NCI-H187 (cell line): Measurements from ENCODE around the gene PRPF40B.

Experiments
- DNase-seq, 2 experiments: peaks; one replicate each; lab custom pipeline; 2025; lab: John Stamatoyannopoulos, UW

Gene PRPF40B

GRCh38 chr12:49635656-49636055 is 12.3 kb downstream of the PRPF40B start:
- DNase-seq: no peak

GRCh38 chr12:49636574-49636973 is 13.2 kb downstream of the PRPF40B start:
- DNase-seq: no peak

- no peak for DNase-seq
Observed at GRCh38 chr12:49636979-49637755, 13.8 kb downstream of the PRPF40B start.

- no peak for DNase-seq
Observed at GRCh38 chr12:49641748-49642369, 18.5 kb downstream of the PRPF40B start.

- DNase-seq: no peak
Observed at GRCh38 chr12:49642370-49642802, 19.0 kb downstream of the PRPF40B start.

- DNase-seq: no peak
Observed at GRCh38 chr12:49643135-49643534, 19.8 kb downstream of the PRPF40B start.

DNA sequence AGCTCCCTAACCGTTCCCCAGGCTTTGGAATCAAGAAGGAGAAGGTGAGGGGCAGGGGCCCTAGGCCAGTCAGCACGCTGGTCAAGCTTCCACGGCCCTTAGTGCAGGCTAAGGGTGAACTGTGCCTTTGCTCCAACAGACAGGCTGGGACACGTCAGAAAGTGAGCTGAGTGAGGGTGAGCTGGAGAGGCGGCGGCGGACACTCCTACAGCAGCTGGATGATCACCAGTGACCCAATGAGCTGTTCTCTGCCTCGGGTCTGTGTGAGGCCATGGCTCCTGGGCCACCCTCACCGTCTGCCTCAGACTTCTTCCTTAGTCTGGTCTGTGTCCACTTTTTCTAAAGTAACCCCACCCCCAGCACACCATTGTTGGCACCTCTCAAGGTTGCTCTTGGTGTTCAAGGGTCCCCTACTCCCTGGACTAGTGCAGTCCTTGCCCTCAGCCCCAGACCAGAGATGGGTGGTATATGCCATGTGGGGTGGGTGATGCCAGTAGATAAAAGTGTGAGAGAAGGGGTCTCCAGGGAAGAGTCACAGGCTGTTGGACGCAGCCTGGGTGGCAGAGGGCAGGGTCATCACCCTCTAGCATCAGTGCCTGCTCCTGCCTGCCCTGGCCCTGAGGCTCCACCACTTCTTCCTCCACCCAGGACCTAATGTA is 20.7 kb downstream of the PRPF40B start:
- no peak for DNase-seq

DNA sequence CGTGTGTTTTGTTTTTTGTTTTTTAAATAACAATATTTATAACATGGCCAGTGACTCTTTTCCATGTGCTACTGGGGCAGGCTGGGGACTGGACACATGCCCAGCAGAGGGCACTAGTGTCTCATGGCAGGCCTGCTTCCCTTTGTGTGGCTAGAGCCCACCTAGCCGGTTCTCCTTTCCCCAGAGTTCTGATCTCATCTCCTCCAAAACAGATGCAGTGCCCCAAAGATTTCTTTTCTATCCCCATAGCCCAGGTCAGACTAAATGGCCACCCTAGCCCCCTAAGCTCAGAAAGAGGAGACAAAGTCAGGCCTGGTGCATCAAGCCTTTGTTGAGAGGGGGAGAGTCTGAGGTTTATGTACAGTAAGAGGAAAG is 21.2 kb downstream of the PRPF40B start:
- peak in 1 of 2 experiments; percentile 11 for DNase-seq

DNA sequence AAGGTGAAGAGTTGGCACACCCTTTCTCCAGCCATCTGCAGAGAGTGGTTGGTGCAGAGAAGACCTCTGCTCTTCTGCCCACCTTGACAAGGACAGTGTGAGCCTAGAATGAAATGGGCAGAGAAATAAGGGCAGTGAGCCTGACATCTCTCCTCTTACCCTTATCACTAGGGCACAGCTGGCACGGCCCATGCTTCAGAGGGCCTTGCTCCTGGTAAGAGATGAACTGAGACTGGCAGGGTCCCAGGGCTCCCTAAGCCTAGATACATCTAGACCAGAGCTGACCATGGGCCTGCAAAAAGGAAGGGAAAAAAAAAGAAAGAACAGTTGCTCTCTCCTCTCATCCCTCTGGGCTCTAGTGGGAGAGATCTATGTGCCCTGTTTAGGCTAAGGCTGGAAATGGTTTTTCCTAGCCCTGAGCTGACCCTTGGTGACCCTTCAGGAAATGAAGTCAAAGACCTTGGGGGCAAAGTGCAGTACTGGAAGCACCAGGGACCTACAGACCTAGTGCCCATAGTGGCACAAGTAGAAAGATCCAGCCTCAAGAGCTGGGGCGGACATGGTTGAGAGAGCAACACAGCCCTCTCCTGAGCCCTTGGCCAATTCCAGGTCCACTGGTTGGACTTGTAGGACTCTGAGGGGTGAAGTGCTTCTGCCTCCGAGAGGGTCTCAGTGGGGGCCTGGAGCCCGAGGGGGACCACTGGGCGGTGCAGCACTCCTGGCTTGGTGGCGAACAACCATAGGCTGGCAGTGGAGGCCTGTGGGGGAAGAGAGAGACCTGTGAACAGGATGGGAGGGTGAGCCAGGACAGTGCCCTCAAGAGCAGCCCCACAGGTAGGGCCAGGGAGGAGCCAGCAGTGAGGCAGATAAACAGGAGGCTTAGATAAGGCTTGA is 22.0 kb downstream of the PRPF40B start:
- DNase-seq: no peak

DNA sequence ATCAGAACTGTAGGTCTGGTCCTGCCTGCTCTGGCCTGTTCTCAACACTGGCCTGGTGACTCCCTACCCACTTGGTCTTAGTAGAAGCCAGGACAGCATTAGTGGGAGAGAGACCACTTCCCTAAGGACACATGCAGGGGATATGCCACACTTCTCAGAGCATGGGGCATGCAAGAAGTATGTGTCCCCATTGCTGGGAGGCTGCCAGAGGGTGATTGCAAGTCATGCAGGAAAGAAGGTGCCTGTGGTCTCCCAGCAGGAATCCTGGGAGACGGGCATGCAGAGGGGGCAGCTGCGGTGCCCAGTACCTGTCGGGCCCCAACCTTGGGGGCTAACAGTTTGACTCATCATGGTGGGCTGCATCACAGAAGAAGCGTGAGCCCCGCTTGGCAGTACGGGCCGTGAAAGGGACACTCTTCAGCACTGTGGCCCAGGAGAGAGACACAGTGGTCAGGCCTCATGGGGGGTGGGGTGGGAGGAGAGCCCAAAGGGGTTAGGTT is 23.0 kb downstream of the PRPF40B start:
- DNase-seq: no peak

GRCh38 chr12:49646871-49647654 is 23.7 kb downstream of the PRPF40B start:
- DNase-seq: no peak

DNA sequence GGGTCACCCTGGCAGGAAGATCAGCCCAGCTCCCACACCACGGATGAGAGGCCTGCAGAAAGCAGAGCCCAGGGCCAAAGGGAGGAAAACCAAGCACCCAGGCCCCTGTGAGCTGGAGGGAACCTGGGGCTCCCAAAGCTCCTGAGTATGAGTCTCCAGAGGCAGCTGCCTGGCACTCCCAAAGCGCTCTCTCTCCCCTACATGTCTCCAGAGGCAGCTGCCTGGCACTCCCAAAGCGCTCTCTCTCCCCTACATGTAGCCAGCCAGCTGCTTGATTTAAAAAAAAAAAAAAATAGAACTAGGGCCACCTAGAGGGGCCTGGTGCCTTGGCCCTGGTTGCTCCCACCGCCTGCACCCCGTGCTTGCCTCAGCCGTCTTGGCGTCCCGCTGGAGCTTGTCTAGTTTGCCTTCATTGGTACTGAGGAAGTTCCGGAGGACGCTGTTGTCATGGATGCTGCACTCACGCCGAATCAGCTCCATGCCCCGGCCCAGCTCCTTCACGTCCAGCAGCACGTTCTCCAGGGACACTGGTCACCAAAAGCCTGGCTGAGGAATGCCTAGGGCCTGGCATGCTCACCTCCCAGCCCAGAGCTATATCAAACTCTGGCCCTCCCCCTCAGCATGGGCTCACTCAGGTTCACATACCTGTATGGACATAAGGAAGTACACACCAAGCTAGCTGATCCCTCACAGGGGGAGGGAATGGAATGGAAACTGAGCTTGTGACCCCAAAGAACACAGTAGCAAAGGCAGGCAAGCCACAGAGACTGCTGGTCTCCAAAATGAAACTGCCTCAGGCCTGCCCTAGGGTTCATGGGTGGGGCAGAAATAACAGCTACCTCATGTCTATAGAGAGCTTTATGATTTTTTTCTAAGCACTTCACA is 24.7 kb downstream of the PRPF40B start:
- no peak for DNase-seq

- no peak for DNase-seq
Observed at GRCh38 chr12:49648712-49649003, 25.3 kb downstream of the PRPF40B start.

DNA sequence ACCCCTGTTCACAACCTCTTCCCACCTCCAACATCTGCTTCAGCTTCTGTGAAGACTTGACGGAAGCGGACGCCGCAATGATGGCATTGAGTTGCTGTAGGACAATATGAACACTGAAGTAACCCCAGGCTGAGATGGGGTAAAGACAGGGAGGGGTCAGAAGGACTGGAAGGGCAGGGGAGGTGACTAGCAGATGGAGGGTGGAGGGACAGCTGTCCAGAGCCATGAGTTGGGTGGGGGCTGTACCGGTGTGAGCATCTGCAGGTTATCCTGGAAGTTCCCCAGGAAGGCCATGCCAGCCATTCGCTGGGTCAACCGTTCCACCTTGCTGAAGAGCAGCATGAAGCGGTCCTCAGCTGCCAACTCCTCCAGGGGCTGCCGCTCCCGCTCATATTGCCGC is 26.1 kb downstream of the PRPF40B start:
- DNase-seq: no peak

- DNase-seq: no peak
Observed at GRCh38 chr12:49649892-49650291, 26.5 kb downstream of the PRPF40B start.

GRCh38 chr12:49651855-49652254 is 28.5 kb downstream of the PRPF40B start:
- no peak for DNase-seq

DNA sequence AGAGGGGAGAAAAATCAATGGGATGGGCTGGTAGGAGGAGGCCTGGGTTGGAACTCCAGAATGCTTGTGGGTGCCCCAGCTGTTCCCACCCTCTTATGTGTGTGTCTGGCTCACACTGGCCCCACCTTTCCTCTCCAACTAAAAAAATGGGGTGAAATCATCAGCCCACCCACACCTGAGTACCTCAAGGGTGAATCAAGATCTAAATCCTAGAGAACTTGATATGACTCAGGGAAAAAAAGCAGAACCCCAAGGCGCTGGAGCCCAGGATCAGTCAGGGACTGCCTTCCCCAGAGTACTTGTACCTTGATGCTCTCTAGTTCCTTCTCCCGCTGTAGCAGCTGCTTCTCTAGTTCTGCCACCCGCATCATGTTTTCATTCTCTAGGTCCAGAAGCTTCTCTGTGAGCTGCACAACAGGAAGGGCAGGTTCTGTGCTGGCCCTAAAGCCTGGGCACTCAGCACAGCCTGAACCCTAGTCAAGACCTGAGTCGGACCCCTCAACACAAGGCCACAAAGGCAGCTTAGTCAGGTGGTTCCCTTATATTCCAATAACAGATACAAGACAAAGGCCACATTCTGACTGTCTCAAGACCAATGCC is 29.7 kb downstream of the PRPF40B start:
- no peak for DNase-seq

DNA sequence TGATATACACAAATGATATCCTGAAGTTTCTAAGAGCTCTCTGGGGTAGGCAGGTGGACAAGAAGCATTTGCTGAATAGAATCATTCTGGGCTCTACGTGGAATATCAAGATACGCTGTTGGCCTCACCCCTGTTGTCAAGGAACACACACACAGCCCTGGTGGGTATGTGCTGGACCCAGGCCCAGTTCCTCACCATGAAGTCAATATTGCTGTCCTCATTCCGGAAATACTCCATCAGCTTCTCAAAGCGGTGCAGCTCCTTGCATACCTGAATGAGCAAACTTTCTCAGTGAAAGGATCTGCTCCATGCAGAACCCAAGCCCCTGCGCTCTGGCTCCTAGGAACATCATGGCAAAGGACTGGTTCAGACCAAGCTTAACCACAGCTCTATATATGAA is 31.4 kb downstream of the PRPF40B start:
- DNase-seq: no peak

- no peak for DNase-seq
Observed at GRCh38 chr12:49655595-49656236, 32.4 kb downstream of the PRPF40B start.
